ENCODE data around the gene MEIS1. TPM values are rescaled to one million over a fixed set of nuclear protein-coding genes. Genes with fewer than 3 reads are reported as not detected.

The MEIS1 gene
- polyA plus RNA-seq, 1 experiment = 107 TPM

GRCh38 chr2:66570471-66570870 is 135.5 kb downstream of the MEIS1 start:
- no peak for TF ChIP-seq CTCF (IDR thresholded peaks at IDR 0.05; ENCODE audit: low read depth, low read length)
- Histone ChIP-seq H3K4me3 (ENCODE audit: low read depth, low read length) (no peak overlapping the region), H3K27ac (ENCODE audit: low read depth, low read length) (no peak overlapping the region), H3K27me3 (ENCODE audit: control insufficient read depth, insufficient read depth, low read length) (no peaks in the 10 kb centered on the region), H3K9me3 (ENCODE audit: control insufficient read depth, insufficient read depth, low read length) (no peaks in the 10 kb centered on the region)
- ChIA-PET CTCF (interaction anchor here (0.6 to 1.9 kb wide), 2 partner anchors 71 to 141 kb away, joined by 3 to 8 read pairs; no protein-coding TSS in a partner anchor), POLR2A (no interaction called here)
- no peak for DNase-seq (ENCODE audit: low read depth, low spot score)

DNA sequence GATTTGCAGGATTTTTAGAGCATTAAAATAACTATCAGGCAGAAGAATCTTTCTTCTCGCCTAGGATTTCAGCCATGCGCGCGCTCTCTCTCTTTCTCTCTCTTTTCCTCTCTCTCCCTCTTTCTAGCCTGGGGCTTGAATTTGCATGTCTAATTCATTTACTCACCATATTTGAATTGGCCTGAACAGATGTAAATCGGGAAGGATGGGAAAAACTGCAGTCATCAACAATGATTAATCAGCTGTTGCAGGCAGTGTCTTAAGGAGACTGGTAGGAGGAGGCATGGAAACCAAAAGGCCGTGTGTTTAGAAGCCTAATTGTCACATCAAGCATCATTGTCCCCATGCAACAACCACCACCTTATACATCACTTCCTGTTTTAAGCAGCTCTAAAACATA is 137.0 kb downstream of the MEIS1 start:
- no peak for TF ChIP-seq CTCF (IDR thresholded peaks at IDR 0.05; ENCODE audit: low read depth, low read length)

GRCh38 chr2:66572391-66572790 is 137.5 kb downstream of the MEIS1 start:
- CTCF ChIA-PET = no interaction called here
- POLR2A ChIA-PET = interaction anchor here (0.6 kb wide), 1 partner anchor 268 kb away, joined by 3 read pairs; no protein-coding TSS in a partner anchor

More for the DNA sequence above, 137.0 kb downstream of the MEIS1 start:
- POLR2A ChIA-PET = interaction anchor here (0.6 kb wide), 1 partner anchor 269 kb away, joined by 3 read pairs; no protein-coding TSS in a partner anchor
- Histone ChIP-seq H3K27me3 (ENCODE audit: control insufficient read depth, insufficient read depth, low read length) (no peaks in the 10 kb centered on the region), H3K9me3 (ENCODE audit: control insufficient read depth, insufficient read depth, low read length) (no peaks in the 10 kb centered on the region), H3K4me3 (ENCODE audit: low read depth, low read length) (no peak overlapping the region), H3K27ac (ENCODE audit: low read depth, low read length) (no peak overlapping the region)
- no peak for DNase-seq (ENCODE audit: low read depth, low spot score)
- CTCF ChIA-PET = interaction anchor here (1.9 kb wide), 1 partner anchor 143 kb away, joined by 8 read pairs; no protein-coding TSS in a partner anchor

DNA sequence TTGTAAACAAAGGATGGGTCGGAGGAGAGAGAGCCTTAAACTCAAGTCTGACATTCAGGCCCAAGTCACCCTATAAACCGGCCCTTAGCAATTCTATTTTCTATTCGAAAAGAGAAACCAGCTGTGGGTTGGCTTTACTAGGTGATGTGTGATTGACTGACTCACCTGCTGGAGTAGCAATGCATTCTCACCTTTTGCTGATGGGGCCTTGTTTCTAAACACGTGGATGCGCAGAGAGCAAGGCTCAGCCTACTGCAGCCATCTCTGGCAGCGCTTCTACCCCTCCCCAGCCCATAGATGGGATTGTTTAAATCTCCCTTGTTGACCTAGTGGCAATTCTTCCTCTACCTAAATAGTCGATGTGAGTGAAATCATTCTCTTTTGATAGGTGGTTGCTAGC is 138.5 kb downstream of the MEIS1 start:
- CTCF ChIA-PET = interaction anchor here (1.9 kb wide), 1 partner anchor 128 kb away, joined by 8 read pairs; no protein-coding TSS in a partner anchor

More at GRCh38 chr2:66572391-66572790, 137.5 kb downstream of the MEIS1 start:
- Histone ChIP-seq H3K9me3 (ENCODE audit: control insufficient read depth, insufficient read depth, low read length) (no peaks in the 10 kb centered on the region), H3K27me3 (ENCODE audit: control insufficient read depth, insufficient read depth, low read length) (no peaks in the 10 kb centered on the region), H3K27ac (ENCODE audit: low read depth, low read length) (no peak overlapping the region), H3K4me3 (ENCODE audit: low read depth, low read length) (no peak overlapping the region)
- no peak for DNase-seq (ENCODE audit: low read depth, low spot score)
- no peak for TF ChIP-seq CTCF (IDR thresholded peaks at IDR 0.05; ENCODE audit: low read depth, low read length)

More for the DNA sequence above, 138.5 kb downstream of the MEIS1 start:
- no peaks in the 10 kb centered on the region for H3K27me3 ChIP-seq (ENCODE audit: control insufficient read depth, insufficient read depth, low read length)
- peak overlapping the region; percentile 20; the same call in 1 of the 2 replicates for H3K4me3 ChIP-seq (ENCODE audit: low read depth, low read length)
- no peak for TF ChIP-seq CTCF (IDR thresholded peaks at IDR 0.05; ENCODE audit: low read depth, low read length)
- no peak for DNase-seq (ENCODE audit: low read depth, low spot score)
- POLR2A ChIA-PET = interaction anchor here (0.6 kb wide), 1 partner anchor 1229 kb away, joined by 8 read pairs; no protein-coding TSS in a partner anchor
- peak overlapping the region; percentile 62 for H3K27ac ChIP-seq (ENCODE audit: low read depth, low read length)
- H3K9me3 ChIP-seq (ENCODE audit: control insufficient read depth, insufficient read depth, low read length) = no peaks in the 10 kb centered on the region
